Activated T-helper 9 cell treated with anti-CD3 and anti-CD28 coated beads, Interleukin-2, amount 50 U/mL, for 16 hours (primary cell): ENCODE data around the gene STIP1.
"Not testable (repeated sequence)": the region's sequence is repeated elsewhere in the genome, so short reads cannot be mapped to it uniquely, and the experiment has no call there.

Experiments
- DNase-seq: peaks from one replicate; pipeline ENCODE4 v3.0.0-alpha.2; 2020; ENCODE audit warnings: low read depth

Gene STIP1

GRCh38 chr11:64157631-64158394 is 28.2 kb upstream of the STIP1 start:
- DNase-seq, result no peak

- DNase-seq, result no peak
These were observed 24.9 kb upstream of the STIP1 start for GRCh38 chr11:64161037-64161436.

GRCh38 chr11:64162769-64163168 is 23.2 kb upstream of the STIP1 start:
- not testable (repeated sequence) for DNase-seq

GRCh38 chr11:64163951-64164350 is 22.0 kb upstream of the STIP1 start:
- no peak for DNase-seq

- no peak for DNase-seq
These were observed 21.3 kb upstream of the STIP1 start for GRCh38 chr11:64164392-64165312.

- no peak for DNase-seq
These were observed 20.5 kb upstream of the STIP1 start for GRCh38 chr11:64165481-64165841.

- DNase-seq, result peak; percentile 78
These were observed 19.9 kb upstream of the STIP1 start, which contains the start of gene MACROD1 for GRCh38 chr11:64165842-64166635. Gene MACROD1, minus strand, starts transcription at chr11:64166113. Its CDS starts 119 bp downstream, at chr11:64165994.

GRCh38 chr11:64170419-64170818 is 15.6 kb upstream of the STIP1 start:
- DNase-seq, result no peak

- DNase-seq, result no peak
These were observed 12.2 kb upstream of the STIP1 start for GRCh38 chr11:64173616-64174355.

- no peak for DNase-seq
These were observed 9.2 kb upstream of the STIP1 start for GRCh38 chr11:64176751-64177150.

- DNase-seq, result no peak
These were observed 7.8 kb upstream of the STIP1 start for GRCh38 chr11:64178203-64178602.

GRCh38 chr11:64178951-64179639 is 6.9 kb upstream of the STIP1 start:
- no peak for DNase-seq

- no peak for DNase-seq
These were observed 5.1 kb upstream of the STIP1 start for GRCh38 chr11:64180891-64181290.

- no peak for DNase-seq
These were observed 4.2 kb upstream of the STIP1 start for GRCh38 chr11:64181506-64182411.

GRCh38 chr11:64183890-64184289 is 2.1 kb upstream of the STIP1 start:
- no peak for DNase-seq

GRCh38 chr11:64185175-64185692 is 737 bp upstream of the STIP1 start:
- DNase-seq, result no peak

- DNase-seq, result no peak
These were observed 658 bp downstream of the STIP1 start for GRCh38 chr11:64186492-64187165.

- DNase-seq, result no peak
These were observed 6.5 kb downstream of the STIP1 start for GRCh38 chr11:64192434-64192833.

GRCh38 chr11:64196626-64197025 is 10.7 kb downstream of the STIP1 start:
- DNase-seq, result no peak
